GM10248 (cell line): ENCODE measurements around the gene ACTG1.

Experiments used
- CTCF ChIA-PET: fragments of 300-600 bp; sonication (Branson Sonifier 250); formaldehyde crosslinking; extraction: SDS; loops from one replicate; lab custom pipeline; 2021; ENCODE audit warnings: antibody characterized with exemption; lab: Yijun Ruan, JAX
- POLR2A ChIA-PET: fragments of 350-650 bp; sonication (Branson Sonifier 250); formaldehyde crosslinking; extraction: SDS; loops from one replicate; lab custom pipeline; 2020; ENCODE audit warnings: antibody characterized with exemption; lab: Yijun Ruan, JAX
- DNase-seq: peaks from one replicate; pipeline ENCODE4 v3.0.0; 2012; ENCODE audit errors: extremely low spot score
- CTCF ChIP-seq: IDR thresholded peaks from 2 replicates; pipeline ENCODE4 v1.5.1; 2012; ENCODE audit warnings: mild to moderate bottlenecking, low read depth; ENCODE audit errors: extremely low read depth, missing control alignments, control extremely low read depth

Gene ACTG1

GRCh38 chr17:81464586-81464985 lies 48.0 kb downstream of the ACTG1 start:
- POLR2A ChIA-PET, result no interaction called here
- CTCF ChIA-PET, result no interaction called here
- DNase-seq, result no peak
- TF ChIP-seq CTCF, result no peak

- ChIA-PET POLR2A (no interaction called here), CTCF (no interaction called here)
- no peak for TF ChIP-seq CTCF
- no peak for DNase-seq
Observed at GRCh38 chr17:81463506-81463905, 49.1 kb downstream of the ACTG1 start.

GRCh38 chr17:81462506-81463125 lies 50.0 kb downstream of the ACTG1 start:
- DNase-seq, result no peak
- no peak for TF ChIP-seq CTCF
- ChIA-PET CTCF (no interaction called here), POLR2A (no interaction called here)

GRCh38 chr17:81461607-81462500 lies 50.7 kb downstream of the ACTG1 start:
- no peak for DNase-seq
- POLR2A ChIA-PET, result no interaction called here
- CTCF ChIA-PET, result interaction anchor here (1.3 kb wide), 1 partner anchor 23 kb away, joined by 7 read pairs; no protein-coding TSS in a partner anchor
- no peak for TF ChIP-seq CTCF

- POLR2A ChIA-PET, result no interaction called here
- no peak for TF ChIP-seq CTCF
- no peak for DNase-seq
- CTCF ChIA-PET, result interaction anchor here (1.2 to 1.3 kb wide), 2 partner anchors 21 to 24 kb away, joined by 3 to 7 read pairs; no protein-coding TSS in a partner anchor
Observed at GRCh38 chr17:81460856-81461460, 51.6 kb downstream of the ACTG1 start.
